ENCODE data around the gene LIAS.

- TF ChIP-seq, protein P1, sequence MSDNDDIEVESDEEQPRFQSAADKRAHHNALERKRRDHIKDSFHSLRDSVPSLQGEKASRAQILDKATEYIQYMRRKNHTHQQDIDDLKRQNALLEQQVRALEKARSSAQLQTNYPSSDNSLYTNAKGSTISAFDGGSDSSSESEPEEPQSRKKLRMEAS (IDR thresholded peaks at IDR 0.05), result no peak
- no peak for TF ChIP-seq CTCF (IDR thresholded peaks at IDR 0.05 in 2 of 3, conservative IDR thresholded peaks at IDR 0.05 in 1 of 3; ENCODE audit: borderline replicate concordance in 1 of 3, insufficient read depth in 1 of 3, low read depth in 2 of 3, low read length in 2 of 3)
- no peak for TF ChIP-seq POLR2A (IDR thresholded peaks at IDR 0.05; ENCODE audit: borderline replicate concordance, extremely low read depth, insufficient read depth, insufficient read length)
- no peak for TF ChIP-seq EZH2 (IDR thresholded peaks at IDR 0.05)
- no peak for TF ChIP-seq POLR2AphosphoS5 (IDR thresholded peaks at IDR 0.05; ENCODE audit: low read depth, low read length)
- no peak for TF ChIP-seq ZFX (IDR thresholded peaks at IDR 0.05)
- TF ChIP-seq YY1 (IDR thresholded peaks at IDR 0.05; ENCODE audit: extremely low read depth, insufficient replicate concordance, low read depth, low read length), result no peak
Measured at GRCh38 chr4:39486221-39486804, 27.5 kb downstream of the LIAS start.
